HepG2 (cell line): Measurements from ENCODE around the gene FOXA1. TPM values are rescaled to one million over a fixed set of nuclear protein-coding genes. Genes with fewer than 3 reads are reported as not detected.
A peak's percentile ranks its signal among the peaks of the same experiment; 100 is the strongest.

Source experiments
- BRF2 ChIP-seq: sonication (generic); formaldehyde crosslinking; IDR thresholded peaks from 2 replicates; pipeline ENCODE4 v1.8.1; 2022; ENCODE audit warnings: mild to moderate bottlenecking, missing genetic modification reagents
- ETV5 ChIP-seq: IDR thresholded peaks from 2 replicates; pipeline ENCODE4 v1.6.1; 2018; ENCODE audit warnings: missing biosample characterization, missing genetic modification reagents, inconsistent platforms, borderline replicate concordance
- GPN1 ChIP-seq: sonication (generic); formaldehyde crosslinking; IDR thresholded peaks from 2 replicates; pipeline ENCODE4 v1.5.1; 2020; ENCODE audit warnings: missing genetic modification reagents, borderline replicate concordance
- GZF1 ChIP-seq: sonication (generic); formaldehyde crosslinking; IDR thresholded peaks from 2 replicates; pipeline ENCODE4 v1.5.1; 2020; ENCODE audit warnings: mild to moderate bottlenecking, missing genetic modification reagents
- HMGA1 ChIP-seq: sonication (generic); formaldehyde crosslinking; conservative IDR thresholded peaks from 2 replicates; pipeline ENCODE4 v1.4.0; 2020; ENCODE audit warnings: missing genetic modification reagents
- IKZF5 ChIP-seq: IDR thresholded peaks from 2 replicates; pipeline ENCODE4 v1.6.1; 2018; ENCODE audit warnings: missing genetic modification reagents, mild to moderate bottlenecking, missing compliant biosample characterization
- JUND ChIP-seq: sonication (generic); formaldehyde crosslinking; IDR thresholded peaks from 2 replicates; pipeline ENCODE4 v1.8.0; 2022; ENCODE audit warnings: mild to moderate bottlenecking, missing genetic modification reagents
- LRRFIP1 ChIP-seq: sonication (generic); formaldehyde crosslinking; conservative IDR thresholded peaks from 2 replicates; pipeline ENCODE4 v1.4.0; 2020; ENCODE audit warnings: missing genetic modification reagents
- MEIS1 ChIP-seq: sonication (generic); formaldehyde crosslinking; IDR thresholded peaks from 2 replicates; pipeline ENCODE4 v1.9.0; 2021; ENCODE audit warnings: mild to moderate bottlenecking, missing genetic modification reagents, moderate library complexity, borderline replicate concordance
- MIER2 ChIP-seq: IDR thresholded peaks from 2 replicates; pipeline ENCODE4 v1.6.1; 2016; ENCODE audit warnings: missing biosample characterization, missing genetic modification reagents
- MTA3 ChIP-seq: sonication (generic); formaldehyde crosslinking; IDR thresholded peaks from 2 replicates; pipeline ENCODE4 v1.4.0; 2020; ENCODE audit warnings: missing genetic modification reagents
- MXI1 ChIP-seq: IDR thresholded peaks from 3 replicates; pipeline ENCODE4 v1.6.1; 2012; ENCODE audit warnings: low read depth, low read length, inconsistent platforms, borderline replicate concordance
- RFXAP ChIP-seq: sonication (generic); formaldehyde crosslinking; IDR thresholded peaks from 2 replicates; pipeline ENCODE4 v1.4.0; 2020; ENCODE audit warnings: missing genetic modification reagents, borderline replicate concordance
- SKI ChIP-seq: fragments of 450-650 bp; IDR thresholded peaks from one replicate; pipeline ENCODE4 v1.6.1; 2018; ENCODE audit warnings: mild to moderate bottlenecking; ENCODE audit not compliant: partially characterized antibody
- WIZ ChIP-seq: sonication (generic); formaldehyde crosslinking; IDR thresholded peaks from 2 replicates; pipeline ENCODE4 v1.5.1; 2020; ENCODE audit warnings: mild to moderate bottlenecking, missing genetic modification reagents
- ZFP37 ChIP-seq: sonication (generic); formaldehyde crosslinking; IDR thresholded peaks from 2 replicates; pipeline ENCODE4 v1.4.0; 2020; ENCODE audit warnings: missing genetic modification reagents, borderline replicate concordance
- ZMAT3 ChIP-seq: sonication (generic); formaldehyde crosslinking; conservative IDR thresholded peaks from 2 replicates; pipeline ENCODE4 v1.7.0; 2021; ENCODE audit warnings: missing genetic modification reagents
- ZNF17 ChIP-seq: sonication (generic); formaldehyde crosslinking; IDR thresholded peaks from 2 replicates; pipeline ENCODE4 v1.5.0; 2020; ENCODE audit warnings: mild to moderate bottlenecking, missing genetic modification reagents
- ZNF256 ChIP-seq: sonication (generic); formaldehyde crosslinking; conservative IDR thresholded peaks from 2 replicates; pipeline ENCODE4 v1.4.0; 2020; ENCODE audit warnings: missing genetic modification reagents
- ZNF704 ChIP-seq: sonication (generic); formaldehyde crosslinking; IDR thresholded peaks from 2 replicates; pipeline ENCODE4 v1.8.1; 2023; ENCODE audit warnings: mild to moderate bottlenecking, inconsistent platforms, moderate library complexity, missing genetic modification reagents, borderline replicate concordance
- ZNF710 ChIP-seq: sonication (generic); formaldehyde crosslinking; IDR thresholded peaks from 2 replicates; pipeline ENCODE4 v1.5.0; 2020; ENCODE audit warnings: mild to moderate bottlenecking, missing genetic modification reagents, borderline replicate concordance
- polyA plus RNA-seq, 8 experiments: library from polyadenylated mRNA; depleted of rRNA in 3 of 8; stranded (reverse) in 7 of 8; unstranded in 1 of 8; fragments of >200 nt; fragmentation: Illumina TruSeq in 4 of 8; extraction: Trizol in 4 of 8; gene quantifications; 2 replicates each; pipeline versions ENCODE4 v1.2.1 to v1.2.3, GENCODE V29; 2011 to 2016; ENCODE audit warnings: low read depth in 4 of 8, missing spikeins in 1 of 8, mixed read lengths in 1 of 8; ENCODE audit not compliant: insufficient read depth in 1 of 8
- total RNA-seq, 5 experiments: library from RNA; depleted of rRNA; stranded (reverse); fragments of >200 nt; fragmentation: Illumina TruSeq; extraction: Trizol; gene quantifications; 2 replicates each; pipeline ENCODE4 v1.2.3, GENCODE V29; 2016; ENCODE audit warnings: low read depth in 1 of 5

FOXA1 gene
- total and polyA plus RNA-seq, 2 of the 13 experiments (the other 11 are each of a cell fraction or from before 2014, with no cell fraction given) = 43.4 to 58.6 TPM

- TF ChIP-seq ETV5 (no peak; the same call in 1 of the 2 replicates), MXI1 (no peak; the same call in 2 of the 3 replicates), ZNF704 (CRISPR knock-in tag) (no peak), GZF1 (peak; percentile 73; the same call in 1 of the 2 replicates), GPN1 (no peak), MIER2 (CRISPR knock-in tag) (no peak; the same call in none of the 2 replicates), JUND (peak; percentile 63), HMGA1 (no peak), RFXAP (CRISPR knock-in tag) (peak; percentile 94; the same call in 1 of the 2 replicates), ZNF710 (CRISPR knock-in tag) (peak; percentile 99), MEIS1 (CRISPR knock-in tag) (no peak), LRRFIP1 (no peak), ZNF256 (CRISPR knock-in tag) (peak; percentile 95), IKZF5 (CRISPR knock-in tag) (peak; percentile 98; the same call in 1 of the 2 replicates), ZFP37 (no peak), BRF2 (CRISPR knock-in tag) (peak; percentile 94; the same call in 1 of the 2 replicates), ZNF17 (no peak), ZMAT3 (CRISPR knock-in tag) (peak; percentile 96; the same call in 1 of the 2 replicates), MTA3 (CRISPR knock-in tag) (no peak), SKI (peak; percentile 86), WIZ (CRISPR knock-in tag) (no peak)
Measured at GRCh38 chr14:37546621-37547447, 48.2 kb downstream of the FOXA1 start (continued).
